NCI-H2171 treated with DMSO at 0.1 percent for 48 hours (cell line): ENCODE results near the gene DUXB.

Experiments
- DNase-seq: peaks from one replicate; lab custom pipeline; 2025; lab: John Stamatoyannopoulos, UW

DUXB gene, protein sequence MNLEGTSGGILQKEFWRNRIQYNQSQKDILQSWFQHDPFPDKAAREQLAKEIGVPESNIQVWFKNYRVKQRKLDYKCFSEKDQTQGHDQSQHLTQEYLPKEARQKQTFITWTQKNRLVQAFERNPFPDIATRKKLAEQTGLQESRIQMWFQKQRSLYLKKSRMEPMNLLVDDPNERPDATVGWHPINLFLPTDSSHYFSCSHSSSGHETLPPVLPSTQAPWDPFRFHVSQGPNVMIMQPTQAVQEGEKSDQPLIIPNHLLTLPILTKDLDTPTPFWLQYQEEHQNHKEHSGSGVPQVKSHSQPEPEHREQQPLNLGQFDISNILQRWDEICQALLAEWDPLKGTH

DNA sequence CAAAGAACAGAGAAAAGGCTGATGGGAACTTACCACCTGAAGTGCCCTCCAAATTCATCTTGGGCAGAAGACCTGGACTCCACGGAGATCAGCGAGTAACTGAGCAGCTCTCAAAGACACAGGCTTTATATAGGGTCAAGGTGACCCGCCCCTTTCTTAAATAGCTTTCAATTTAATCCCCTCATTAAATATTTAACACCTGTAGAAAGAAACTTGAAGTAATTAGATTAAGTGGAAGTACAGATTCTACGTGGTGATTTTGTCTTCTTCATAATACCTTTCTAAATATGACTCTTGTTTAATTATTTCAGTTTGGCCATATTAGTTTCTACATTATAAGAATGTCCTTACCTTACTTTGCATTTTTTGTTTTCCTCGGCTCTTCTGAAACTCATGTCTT is at the start of gene DUXB:
DUXB (minus strand) TSS at position 101 of the 400 bp plus-strand sequence; CDS start at position 58, 43 bp downstream.
- DNase-seq: no peak

DNA sequence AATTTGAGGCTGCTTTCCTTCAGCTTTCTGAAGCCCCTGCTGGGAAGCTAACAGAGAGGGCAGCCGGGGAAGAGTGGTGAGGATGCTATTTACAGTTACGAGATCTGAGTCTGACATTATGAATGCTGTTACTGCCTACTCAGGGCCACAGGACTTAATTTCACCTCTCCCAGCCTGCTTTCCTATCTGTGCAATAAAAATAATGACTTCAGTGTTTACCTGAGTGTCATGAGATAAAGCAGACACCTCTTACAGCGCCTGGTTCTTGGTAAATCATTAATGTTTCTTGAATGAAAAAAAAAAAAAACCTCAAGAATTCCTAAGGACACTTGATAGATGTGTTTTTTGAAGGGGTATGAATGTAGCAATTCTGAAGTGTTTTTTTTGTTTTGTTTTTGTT is 49.3 kb upstream of the DUXB start:
- DNase-seq: no peak

DNA sequence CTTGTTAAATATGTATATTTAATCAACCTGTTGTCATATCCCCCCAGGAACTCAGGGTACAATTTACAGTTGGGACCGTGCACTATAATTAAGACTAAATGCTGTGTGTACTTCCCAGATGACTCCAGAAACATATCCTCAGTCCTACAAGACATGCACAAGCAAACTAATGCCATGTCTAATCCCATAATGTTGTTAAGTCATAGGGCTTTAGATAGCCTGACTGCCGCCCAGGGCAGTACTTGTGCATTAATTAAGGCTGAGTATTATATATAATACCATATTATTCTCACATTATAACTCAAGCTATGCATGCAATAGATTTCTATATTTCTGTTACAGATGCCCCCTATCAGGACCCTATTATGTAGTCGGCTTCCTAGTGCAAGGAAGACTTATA is 45.1 kb upstream of the DUXB start:
- no peak for DNase-seq

DNA sequence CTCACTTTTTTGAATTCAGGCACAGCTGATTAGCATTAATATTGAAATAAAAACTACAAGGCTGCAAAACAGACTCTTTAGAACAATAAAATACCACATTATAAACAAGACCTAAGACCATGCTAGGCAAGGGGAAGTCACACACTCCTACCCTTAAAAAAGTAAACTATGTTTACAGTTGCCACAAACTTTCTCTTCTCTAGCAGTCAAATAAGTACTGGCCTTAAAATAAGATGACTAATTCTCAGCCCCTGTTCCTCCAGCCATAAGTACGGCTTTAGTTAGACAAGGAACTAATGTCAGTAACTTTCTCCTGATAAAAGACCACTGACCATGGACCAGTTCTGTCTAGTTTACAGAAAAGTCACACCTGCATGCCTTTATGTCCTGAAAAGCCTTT is 44.6 kb upstream of the DUXB start:
- no peak for DNase-seq

DNA sequence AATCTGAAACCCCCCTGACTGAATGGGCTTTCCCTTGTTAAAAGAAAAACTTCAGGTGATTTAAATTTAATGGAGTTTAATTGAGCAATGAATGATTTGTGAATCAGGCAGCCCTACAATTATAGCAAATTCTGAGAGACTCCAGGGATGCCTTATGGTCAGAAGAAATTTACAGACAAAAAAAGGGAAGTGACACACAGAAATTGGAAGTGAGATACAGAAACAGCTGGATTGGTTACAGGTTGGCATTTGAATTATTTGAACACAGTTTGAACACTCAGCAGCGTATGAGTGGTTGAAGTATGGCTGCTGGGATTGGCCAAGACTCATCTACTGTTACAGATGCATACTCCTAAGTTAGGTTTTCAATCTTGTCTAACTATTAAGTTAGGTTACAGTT is 44.0 kb upstream of the DUXB start:
- no peak for DNase-seq

DNA sequence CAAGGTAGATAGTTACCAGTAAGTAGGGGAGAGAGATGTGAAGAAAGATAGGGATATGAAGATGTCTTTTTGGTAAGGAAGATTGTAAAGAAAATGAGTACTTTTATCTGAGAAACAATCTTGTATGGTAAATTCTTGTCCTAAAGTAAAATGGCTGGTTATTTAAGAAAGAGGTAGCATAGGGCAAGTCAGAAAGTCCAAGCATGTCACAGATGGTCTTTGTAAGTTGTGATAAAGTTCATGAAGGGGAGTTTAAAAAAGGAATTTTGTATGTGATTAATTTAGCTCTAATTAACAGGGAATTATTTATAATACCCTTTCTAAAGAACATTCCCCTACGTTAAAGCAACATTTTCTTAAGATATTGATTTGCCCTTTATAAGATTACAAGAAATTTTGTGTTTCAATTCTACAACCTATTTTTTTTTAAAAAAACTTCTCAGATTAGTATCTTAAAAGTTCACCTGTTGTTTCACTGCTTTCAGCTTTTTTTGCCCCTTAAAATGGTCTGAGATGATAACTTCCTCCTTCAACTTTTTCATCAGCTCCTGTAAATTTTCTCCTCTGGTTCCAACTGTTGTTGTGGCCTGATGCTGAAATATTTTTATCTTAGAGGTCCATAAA is 41.3 kb upstream of the DUXB start:
- no peak for DNase-seq

DNA sequence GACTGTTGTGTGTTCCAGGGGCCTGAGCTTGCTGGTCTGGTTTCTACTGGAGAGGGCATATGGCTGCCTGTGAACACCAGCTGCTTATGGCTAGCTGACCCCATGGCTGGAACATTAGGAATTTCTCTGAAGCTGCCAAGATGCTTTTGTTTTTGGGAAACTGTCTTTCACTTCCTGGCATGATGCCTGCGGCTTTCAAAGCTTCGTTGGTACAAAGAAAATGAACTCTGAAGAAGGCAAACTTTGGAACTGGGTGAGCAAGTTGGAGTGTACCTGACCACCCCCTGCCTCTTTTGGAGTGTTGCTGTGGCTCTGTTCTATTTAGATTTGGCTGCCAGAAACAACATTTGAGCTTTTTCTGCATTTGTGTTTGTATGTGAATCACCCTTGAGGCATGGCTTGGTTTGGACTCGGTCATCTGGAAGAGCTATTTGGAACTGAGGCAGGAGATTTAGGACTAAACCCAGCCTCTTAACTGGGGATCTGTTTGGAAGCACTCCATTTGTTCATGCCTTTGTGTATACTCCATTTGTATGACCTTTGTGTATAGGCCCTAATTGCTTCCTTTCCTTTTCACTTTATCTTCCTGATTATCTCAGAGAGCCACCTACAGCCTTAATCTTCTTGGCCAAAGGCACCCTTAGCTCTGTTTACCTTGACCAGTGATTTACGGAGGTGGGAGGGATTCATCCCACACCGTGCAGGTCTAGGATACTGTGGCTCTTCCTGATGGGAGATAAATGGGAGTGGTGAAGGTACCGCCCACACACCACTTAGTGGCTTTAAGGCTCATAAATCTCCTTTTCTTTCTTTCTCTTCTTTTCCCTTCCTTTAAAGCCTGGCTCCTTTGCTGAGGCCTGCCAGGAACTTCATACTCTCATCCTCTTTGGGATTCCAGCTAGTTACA is 32.3 kb upstream of the DUXB start:
- no peak for DNase-seq

DNA sequence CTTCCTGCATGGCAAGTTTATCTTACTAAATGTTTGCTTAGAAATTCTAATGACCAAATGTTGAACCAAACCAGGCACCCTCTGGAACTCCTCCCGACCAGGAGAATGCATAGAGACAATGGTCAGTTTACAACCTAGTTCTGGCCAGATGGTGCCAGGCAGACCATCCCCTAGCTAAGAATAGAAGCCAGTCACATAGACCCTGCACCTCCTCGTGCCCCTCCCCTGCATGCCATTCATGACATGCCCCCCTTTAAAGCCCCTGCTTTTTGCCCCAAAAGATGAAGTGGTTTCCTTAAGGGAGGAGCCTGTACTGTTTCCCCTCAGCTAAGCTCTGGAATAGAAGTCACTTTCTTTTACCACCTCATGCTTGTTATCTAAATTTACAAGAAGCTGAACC is 31.6 kb upstream of the DUXB start:
- no peak for DNase-seq

DNA sequence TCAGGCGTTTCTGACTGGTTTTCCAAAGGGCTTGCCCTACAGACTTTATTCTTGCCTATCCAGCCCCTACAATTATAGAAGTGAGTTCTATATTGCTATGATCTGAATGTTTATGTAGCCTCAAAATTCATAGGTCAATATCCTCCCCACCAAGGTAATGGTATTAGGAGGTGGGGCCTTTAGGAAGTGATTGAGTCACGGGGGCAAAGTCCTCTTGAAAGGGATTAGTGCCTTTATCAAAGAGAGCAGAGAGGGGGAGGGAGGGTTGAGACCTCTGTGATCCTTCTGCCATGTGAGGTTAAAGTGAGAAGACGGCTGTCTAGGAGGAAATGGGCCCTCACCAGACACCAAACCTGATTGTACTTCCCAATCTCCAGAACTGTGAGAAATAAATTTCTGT is 26.0 kb upstream of the DUXB start:
- no peak for DNase-seq

DNA sequence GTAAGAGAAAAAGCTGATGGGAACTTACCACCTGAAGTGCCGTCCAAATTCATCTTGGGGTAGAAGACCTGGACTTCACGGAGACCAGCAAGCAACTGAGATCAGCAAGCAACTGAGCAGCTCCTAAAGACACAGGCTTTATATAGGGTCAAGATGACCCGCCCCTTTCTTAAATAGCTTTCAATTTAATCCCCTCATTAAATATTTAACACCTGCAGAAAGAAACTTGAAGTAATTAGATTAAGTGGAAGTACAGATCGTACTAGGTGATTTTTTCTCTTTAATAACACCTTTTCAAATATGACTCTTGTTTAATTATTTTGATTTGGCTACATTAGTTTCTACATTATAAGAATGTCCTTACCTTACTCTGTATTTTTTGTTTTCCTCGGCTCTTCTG is 25.1 kb upstream of the DUXB start, which contains the start of gene CPHXL:
CPHXL (minus strand) TSS at position 101 of the 400 bp plus-strand sequence; CDS start at position 53, 48 bp downstream.
- DNase-seq: no peak

DNA sequence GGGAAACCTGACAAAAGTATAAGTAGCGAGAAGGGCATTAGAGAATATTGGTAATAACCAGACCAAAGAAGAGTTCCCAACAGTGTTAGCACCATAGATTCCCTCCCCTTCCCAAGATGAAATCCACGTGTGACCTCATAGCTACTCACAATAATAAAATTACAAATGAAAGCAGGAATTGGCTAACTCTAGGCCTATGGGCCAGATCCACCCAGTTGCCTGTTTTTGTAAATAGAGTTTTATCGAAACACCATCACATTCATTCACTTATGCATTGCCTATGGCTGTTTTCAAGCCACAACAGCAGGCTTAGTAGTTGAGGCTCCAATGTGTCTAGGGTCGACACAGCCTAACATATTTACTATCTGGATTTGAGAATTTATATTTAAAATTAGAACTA is 17.2 kb upstream of the DUXB start:
- DNase-seq: no peak

DNA sequence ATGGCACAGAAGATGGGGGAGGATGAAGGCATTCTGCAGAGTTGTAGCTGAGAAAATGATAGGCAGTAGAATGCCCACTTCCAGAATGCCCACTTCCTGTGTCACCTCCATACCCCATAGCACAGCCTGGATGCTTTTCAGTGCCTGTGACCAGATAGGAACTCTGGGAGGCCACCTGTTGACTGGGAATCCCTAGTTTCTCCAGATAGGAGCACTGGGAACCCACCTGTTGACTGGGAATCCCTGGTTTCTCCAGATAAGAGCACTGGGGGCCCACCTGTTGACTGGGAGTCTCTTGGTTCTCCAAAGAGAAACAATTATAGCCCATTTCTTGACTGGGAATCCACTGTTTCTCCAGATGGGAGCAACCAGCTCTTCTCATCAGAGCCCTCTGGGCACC is 13.4 kb upstream of the DUXB start:
- no peak for DNase-seq

DNA sequence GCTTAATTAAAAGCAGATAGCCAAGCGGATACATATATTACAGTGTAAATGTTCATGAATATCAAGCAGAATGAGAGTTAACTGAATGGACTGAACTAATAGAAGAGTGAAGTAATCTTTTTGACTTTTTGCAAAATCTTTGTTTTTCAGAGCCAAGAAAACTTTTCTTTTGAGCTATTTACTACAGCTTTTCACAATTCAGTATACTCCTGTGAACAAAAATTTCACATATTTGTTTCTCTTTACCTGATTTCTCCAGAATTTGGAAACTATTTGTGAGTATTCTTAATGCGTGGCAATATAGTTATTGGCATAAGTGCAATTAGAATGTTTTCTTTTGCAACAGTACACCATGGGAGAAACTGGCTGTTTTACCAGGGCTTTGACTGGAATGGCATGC is 9.1 kb upstream of the DUXB start:
- DNase-seq: no peak

DNA sequence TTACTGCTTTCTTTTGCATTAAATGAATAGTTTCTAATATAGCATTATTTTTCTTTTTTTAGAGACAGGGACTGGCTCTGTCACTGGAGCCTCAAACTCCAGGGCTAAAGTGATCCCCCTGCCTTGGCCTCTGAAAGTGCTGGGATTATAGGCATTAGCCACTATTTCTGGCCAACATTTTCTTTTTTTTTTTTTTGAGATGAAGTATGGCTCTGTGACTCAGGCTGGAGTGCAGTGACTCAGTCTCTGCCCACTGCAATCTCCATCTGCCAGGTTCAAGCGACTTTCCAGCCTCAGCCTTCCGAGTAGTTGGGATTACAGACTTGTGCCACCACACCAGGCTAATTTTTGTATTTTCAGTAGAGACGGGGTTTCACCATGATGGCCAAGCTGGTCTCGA is 2.0 kb upstream of the DUXB start:
- DNase-seq: no peak

DNA sequence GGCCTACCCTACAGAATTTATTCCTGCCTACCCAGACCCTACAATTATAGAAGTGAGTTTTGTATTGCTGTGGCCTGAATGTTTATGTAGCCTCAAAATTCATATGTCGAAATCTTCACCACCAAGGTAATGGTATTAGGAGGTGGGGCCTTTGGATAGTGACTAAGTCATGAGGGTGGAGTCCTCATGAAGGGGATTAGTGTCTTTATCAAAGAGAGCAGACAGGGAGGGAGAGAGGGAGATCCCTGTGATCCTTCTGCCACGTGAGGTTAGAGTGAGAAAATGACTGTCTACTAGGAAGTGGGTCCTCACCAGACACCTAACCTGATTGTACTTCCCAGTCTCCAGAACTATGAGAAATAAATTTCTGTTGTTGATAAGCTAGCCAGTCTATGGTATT is 981 bp upstream of the DUXB start:
- DNase-seq: no peak

DNA sequence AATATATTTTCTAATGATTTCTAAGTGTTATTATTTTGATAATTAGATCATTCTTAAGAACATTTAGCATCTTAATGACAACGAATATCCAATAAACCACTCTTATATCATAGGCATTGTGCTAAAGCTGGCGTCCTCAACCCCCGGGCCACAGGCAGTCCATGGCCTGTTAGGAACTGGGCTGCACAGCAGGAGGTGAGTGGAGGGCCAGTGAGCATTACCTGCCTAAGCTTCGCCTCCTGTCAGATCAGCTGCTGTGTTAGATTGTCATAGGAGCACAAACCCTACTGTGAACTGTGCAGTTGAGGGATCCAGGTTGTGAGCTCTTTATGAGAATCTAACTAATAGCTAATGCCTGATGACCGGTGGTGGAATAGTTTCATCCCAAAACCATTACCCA is 3.7 kb downstream of the DUXB start:
- no peak for DNase-seq

DNA sequence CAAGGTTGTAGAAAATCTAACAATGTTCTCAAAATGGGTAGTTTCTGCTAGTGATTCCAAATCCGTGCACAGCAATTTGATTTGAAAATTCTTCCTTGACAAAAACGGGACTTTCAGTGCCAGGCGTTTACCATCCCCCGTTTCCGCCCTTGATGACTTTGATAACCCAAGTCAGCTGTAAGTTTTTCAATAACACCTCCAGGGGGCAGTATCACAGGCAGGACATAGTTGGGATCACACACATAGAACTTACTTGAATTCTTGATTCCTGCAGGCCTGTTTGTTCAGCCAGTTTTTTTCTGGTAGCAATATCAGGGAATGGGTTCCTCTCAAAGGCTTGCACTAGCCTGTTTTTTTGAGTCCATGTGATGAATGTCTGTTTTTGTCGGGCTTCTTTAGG is 5.6 kb downstream of the DUXB start:
- DNase-seq: no peak

DNA sequence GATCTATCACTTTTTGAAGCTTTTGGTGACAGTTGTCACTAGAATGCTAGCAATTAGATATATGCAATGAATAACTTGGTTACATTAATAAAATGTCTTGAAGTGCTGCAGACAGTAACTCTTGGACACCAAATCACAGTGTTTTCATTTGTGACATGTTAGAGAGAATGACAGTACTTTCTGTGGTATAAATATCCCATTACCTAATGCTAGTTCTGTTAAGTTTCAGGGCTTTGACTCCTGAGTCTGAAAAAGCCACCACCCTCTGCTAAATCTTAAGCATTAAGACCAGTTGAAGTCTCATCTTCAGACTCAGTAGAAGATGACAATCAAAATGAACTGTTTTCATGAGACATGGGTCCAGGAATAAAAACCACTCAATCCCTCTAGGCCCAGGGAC is 13.9 kb downstream of the DUXB start:
- no peak for DNase-seq

DNA sequence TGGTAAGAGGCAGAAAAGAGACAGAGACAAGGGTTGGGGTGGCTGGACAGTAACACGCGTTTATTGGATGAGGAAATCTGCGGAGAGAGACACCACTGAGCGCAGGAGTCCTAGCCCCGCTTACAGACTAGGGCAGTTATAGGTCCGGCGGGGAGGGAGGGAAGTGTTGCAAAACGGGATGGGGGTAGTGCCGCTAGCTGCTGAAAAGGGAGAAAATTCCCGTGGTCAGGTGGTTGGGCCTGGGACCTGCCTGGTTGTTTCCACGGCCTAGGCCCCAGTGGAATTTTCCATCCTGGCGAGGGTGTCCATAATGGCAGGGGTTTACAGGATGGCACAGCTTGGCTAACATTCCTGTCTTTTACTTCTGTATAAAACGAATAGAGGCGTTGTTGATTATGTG is 19.0 kb downstream of the DUXB start:
- DNase-seq: no peak

DNA sequence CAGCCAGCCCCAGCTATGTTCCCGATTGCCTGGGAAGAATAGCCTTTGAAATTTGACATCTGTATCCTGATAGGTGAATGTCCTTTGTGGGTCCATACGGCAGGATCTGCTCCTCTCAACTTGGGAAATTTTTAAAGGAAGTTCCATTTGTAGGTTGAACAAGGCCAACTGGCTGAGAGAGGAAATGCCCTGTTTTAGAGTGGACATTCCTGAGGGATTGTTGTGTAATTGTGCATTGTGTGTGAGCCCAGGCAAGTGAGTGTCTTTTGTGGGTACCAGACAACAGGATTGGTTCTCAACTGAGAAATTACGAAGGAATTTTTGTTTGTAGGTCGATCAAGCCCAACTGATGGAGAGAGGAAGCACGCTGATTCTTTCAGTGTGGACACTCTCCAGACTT is 21.9 kb downstream of the DUXB start:
- DNase-seq: no peak

DNA sequence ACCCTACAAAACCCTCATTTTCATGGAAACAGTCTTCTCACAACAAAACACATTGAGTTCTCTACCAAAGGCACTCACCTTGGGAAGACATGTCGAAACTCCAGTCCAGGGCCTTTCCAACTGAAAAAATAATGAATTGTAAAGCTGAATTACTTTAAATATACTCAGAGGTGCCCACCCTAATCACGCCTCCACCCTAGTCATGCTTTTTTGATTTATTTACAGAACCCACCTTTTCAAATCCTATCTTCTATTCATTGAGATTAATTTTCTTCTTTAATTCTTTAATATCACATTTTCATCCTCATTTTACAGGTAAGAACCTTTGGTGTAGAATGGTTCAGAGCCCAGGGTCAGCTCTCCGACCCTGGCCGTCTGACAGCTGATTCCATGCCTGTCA is 24.4 kb downstream of the DUXB start, which contains the start of gene CPHXL2:
CPHXL2 (minus strand) TSS at position 101 of the 400 bp plus-strand sequence; CDS start at position 91, 10 bp downstream.
- no peak for DNase-seq

DNA sequence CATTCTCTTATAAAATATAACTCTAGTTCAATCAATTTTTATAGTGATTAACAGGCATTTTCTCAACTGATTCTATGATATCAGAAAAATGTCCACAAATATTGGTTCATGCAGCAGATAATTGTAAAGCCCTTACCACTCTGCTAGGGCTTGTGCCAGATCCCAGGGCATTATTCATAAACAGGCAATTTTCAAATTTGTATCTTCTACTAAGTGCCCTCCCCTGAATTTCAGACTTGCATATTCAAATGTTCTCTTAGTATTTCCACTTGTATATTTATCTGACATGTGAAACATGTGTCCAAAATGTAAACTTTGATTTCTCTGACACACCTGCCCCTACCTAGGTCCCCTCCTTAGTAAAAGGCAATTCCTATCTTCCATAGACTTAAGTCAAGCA is 33.8 kb downstream of the DUXB start:
- no peak for DNase-seq
